ENCODE results near the gene UGGT1. TPM values are rescaled to one million over a fixed set of nuclear protein-coding genes. Genes with fewer than 3 reads are reported as not detected.
A peak's percentile ranks its signal among the peaks of the same experiment; 100 is the strongest.

UGGT1 gene
- total and polyA plus RNA-seq, 8 donors: 2.0 to 83.6 (median 18.8) TPM

DNA sequence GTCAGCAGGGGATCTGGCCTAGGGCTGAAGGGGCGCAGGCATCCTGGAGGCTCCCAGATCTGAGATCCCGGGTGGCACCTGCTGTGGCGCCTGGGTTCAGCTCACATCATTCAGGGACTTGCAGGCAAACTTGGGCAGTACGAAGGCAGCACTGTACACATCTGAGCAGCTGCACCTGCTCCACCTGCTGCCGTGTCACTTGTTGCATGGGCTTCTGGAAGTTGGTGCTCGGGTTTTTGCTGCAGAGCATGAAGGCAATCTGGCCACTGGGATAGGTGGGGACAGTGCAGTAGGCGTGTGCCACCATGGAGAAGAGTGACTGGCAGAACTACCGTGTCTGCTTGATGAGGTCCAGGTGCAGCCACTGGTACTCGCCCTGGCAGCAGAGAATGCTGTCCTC lies 48.6 kb downstream of the UGGT1 start:
- TF ChIP-seq POLR2AphosphoS5 (IDR thresholded peaks at IDR 0.05) (no peak), EP300 (IDR thresholded peaks at IDR 0.05) (no peak), POLR2A (IDR thresholded peaks at IDR 0.05) (no peak)
- TF ChIP-seq, protein P1, sequence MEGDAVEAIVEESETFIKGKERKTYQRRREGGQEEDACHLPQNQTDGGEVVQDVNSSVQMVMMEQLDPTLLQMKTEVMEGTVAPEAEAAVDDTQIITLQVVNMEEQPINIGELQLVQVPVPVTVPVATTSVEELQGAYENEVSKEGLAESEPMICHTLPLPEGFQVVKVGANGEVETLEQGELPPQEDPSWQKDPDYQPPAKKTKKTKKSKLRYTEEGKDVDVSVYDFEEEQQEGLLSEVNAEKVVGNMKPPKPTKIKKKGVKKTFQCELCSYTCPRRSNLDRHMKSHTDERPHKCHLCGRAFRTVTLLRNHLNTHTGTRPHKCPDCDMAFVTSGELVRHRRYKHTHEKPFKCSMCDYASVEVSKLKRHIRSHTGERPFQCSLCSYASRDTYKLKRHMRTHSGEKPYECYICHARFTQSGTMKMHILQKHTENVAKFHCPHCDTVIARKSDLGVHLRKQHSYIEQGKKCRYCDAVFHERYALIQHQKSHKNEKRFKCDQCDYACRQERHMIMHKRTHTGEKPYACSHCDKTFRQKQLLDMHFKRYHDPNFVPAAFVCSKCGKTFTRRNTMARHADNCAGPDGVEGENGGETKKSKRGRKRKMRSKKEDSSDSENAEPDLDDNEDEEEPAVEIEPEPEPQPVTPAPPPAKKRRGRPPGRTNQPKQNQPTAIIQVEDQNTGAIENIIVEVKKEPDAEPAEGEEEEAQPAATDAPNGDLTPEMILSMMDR (IDR thresholded peaks at IDR 0.05): no peak
- Histone ChIP-seq H3K27ac (no peak overlapping the region), H3K9me3 (no peaks in the 10 kb centered on the region), H3K27me3 (no peaks in the 10 kb centered on the region), H3K4me1 (no peaks in the 10 kb centered on the region), H3K4me3 (no peak overlapping the region), H3K36me3 (peaks cover 28 to 100% (median 99%) of the 10 kb centered on the region in 4 donors)
- WGBS, 5 donors: 92 to 100% (median 96%) methylated on average over 9 of the region's 9 CpGs
- intact Hi-C loops (cut with DNase I; ENCODE audit: low total_unique reads): no loop called here
- DNase-seq: no peak

DNA sequence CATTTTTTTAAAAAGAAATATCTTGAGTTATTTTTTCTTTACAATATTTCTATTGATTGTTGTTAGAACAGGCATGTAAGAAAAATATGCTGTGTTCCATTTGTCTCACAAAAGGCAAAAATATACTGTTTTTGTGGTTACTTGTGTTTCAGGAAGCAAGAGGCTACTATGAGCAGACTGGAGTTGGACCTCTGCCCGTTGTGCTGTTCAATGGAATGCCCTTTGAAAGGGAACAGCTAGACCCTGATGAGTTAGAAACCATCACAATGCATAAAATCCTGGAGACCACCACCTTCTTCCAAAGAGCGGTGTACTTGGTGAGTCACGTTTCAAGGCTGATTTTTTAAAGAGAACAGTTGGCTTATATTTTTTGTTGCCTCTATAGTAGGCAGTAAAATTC lies 54.7 kb downstream of the UGGT1 start:
- Histone ChIP-seq H3K4me3 (no peak overlapping the region), H3K27ac (no peak overlapping the region), H3K36me3 (peaks cover 5 to 98% (median 96%) of the 10 kb centered on the region in 4 donors), H3K4me1 (no peaks in the 10 kb centered on the region), H3K9me3 (no peaks in the 10 kb centered on the region), H3K27me3 (no peaks in the 10 kb centered on the region)
- 86 to 94% (median 89%) methylated on average over 3 of the region's 3 CpGs for WGBS, 5 donors
- no peak for DNase-seq
- intact Hi-C loops (cut with DNase I; ENCODE audit: low total_unique reads): no loop called here
- no peak for TF ChIP-seq POLR2AphosphoS5 (IDR thresholded peaks at IDR 0.05)
- TF ChIP-seq EP300 (IDR thresholded peaks at IDR 0.05): no peak
- TF ChIP-seq, protein P1 (IDR thresholded peaks at IDR 0.05): no peak
- TF ChIP-seq POLR2A (IDR thresholded peaks at IDR 0.05): no peak

DNA sequence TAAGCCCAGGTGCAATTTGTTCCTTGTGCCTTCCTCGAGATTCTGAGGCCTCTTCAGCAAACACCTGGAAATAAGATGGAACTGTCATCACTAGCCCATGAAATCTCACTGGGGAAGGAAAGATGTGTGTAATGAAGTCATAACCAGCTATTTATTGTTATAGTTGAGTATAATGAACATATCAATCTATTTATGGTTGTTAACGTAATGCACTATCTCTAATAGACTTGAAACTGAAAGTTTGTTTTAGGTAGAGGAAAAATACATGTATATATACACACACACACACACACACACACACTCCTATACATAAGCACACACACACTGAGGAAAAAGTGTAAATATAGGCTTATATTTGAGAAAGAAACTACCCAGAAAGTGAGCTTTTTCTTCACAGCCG lies 62.8 kb downstream of the UGGT1 start:
- no peak overlapping the region for H3K27ac ChIP-seq
- no peak for TF ChIP-seq POLR2A (IDR thresholded peaks at IDR 0.05)
- TF ChIP-seq EP300 (IDR thresholded peaks at IDR 0.05): no peak
- TF ChIP-seq POLR2AphosphoS5 (IDR thresholded peaks at IDR 0.05): no peak
- TF ChIP-seq, protein P1 (IDR thresholded peaks at IDR 0.05): no peak
- H3K4me1 ChIP-seq: no peaks in the 10 kb centered on the region
- intact Hi-C loops (cut with DNase I; ENCODE audit: low total_unique reads): no loop called here
- no peaks in the 10 kb centered on the region for H3K27me3 ChIP-seq
- DNase-seq: no peak
- H3K36me3 ChIP-seq: peaks cover 29 to 100% (median 96%) of the 10 kb centered on the region in 4 donors
- WGBS, 5 donors: 58 to 74% (median 64%) methylated on average over 3 of the region's 3 CpGs
- no peaks in the 10 kb centered on the region for H3K9me3 ChIP-seq
- H3K4me3 ChIP-seq: no peak overlapping the region

DNA sequence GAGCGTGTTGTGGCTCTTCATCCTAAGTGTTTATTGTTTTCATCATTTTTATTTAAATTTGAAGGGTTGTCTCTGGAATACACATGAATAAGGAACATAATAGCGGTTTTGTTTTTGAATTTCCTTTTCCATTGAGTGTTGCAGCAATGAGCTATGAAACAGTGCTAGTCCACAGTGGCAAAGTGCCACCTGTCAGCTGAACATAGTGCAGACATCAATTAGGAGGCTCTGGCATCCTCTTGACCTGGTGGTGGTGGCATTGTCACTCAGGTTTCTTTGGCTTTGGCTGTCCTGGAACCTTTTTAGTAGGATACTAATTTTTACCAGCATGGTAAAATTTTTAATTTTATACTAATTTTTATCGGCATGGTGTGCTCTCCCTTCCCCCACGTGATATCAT lies 63.2 kb downstream of the UGGT1 start:
- no peak overlapping the region for H3K4me3 ChIP-seq
- peak in 1 of 3 donors; percentile 15 for TF ChIP-seq POLR2AphosphoS5 (IDR thresholded peaks at IDR 0.05)
- no peak for TF ChIP-seq EP300 (IDR thresholded peaks at IDR 0.05)
- peaks cover 0 to 1% (median 0%) of the 10 kb centered on the region in 4 donors for H3K4me1 ChIP-seq
- H3K27me3 ChIP-seq: no peaks in the 10 kb centered on the region
- no peaks in the 10 kb centered on the region for H3K9me3 ChIP-seq
- no peak overlapping the region for H3K27ac ChIP-seq
- peak in 1 of 2 donors; percentile 51 for DNase-seq
- intact Hi-C loops (cut with DNase I; ENCODE audit: low total_unique reads): no loop called here
- whole genome bisulfite sequencing, 5 donors: 90 to 96% (median 95%) methylated on average over 4 of the region's 4 CpGs
- peaks cover 29 to 100% (median 95%) of the 10 kb centered on the region in 4 donors for H3K36me3 ChIP-seq

DNA sequence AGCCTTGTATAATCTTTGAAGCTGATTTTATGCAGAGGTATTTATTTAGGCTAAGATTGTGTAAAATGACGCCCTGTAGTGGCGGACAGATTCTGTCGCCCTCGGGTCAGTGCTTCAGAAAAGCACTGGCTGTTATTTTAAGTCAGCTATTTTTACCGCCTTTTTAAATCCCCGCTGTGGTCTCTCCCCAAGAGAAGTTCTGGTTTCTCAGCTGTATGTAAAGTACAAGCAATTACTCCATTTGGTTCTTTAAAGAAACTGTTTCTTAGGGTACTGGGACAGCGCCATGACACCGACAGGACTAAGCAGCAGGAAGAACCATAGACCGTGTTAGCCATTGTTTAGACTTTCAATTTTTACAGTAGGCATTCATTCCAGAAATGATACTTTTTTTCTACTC lies 65.0 kb downstream of the UGGT1 start:
- no peak for DNase-seq
- H3K9me3 ChIP-seq: no peaks in the 10 kb centered on the region
- no peak overlapping the region for H3K27ac ChIP-seq
- H3K4me1 ChIP-seq: peaks cover 0 to 5% (median 0%) of the 10 kb centered on the region in 4 donors
- TF ChIP-seq POLR2A (IDR thresholded peaks at IDR 0.05) (no peak), POLR2AphosphoS5 (IDR thresholded peaks at IDR 0.05) (no peak), EP300 (IDR thresholded peaks at IDR 0.05) (no peak)
- TF ChIP-seq, protein P1 (IDR thresholded peaks at IDR 0.05): no peak
- intact Hi-C loops (cut with DNase I; ENCODE audit: low total_unique reads): no loop called here
- H3K27me3 ChIP-seq: no peaks in the 10 kb centered on the region
- WGBS, 5 donors: 79 to 91% (median 86%) methylated on average over 9 of the region's 9 CpGs
- peaks cover 38 to 99% (median 96%) of the 10 kb centered on the region in 4 donors for H3K36me3 ChIP-seq
- H3K4me3 ChIP-seq: no peak overlapping the region
